ENCODE measurements around the gene CCDC85B. TPM values are rescaled to one million over a fixed set of nuclear protein-coding genes. Genes with fewer than 3 reads are reported as not detected.
A peak's percentile ranks its signal among the peaks of the same experiment; 100 is the strongest.

CCDC85B gene
- total and polyA plus RNA-seq, 2 of the 13 experiments (the other 11 are each of a cell fraction or from before 2014, with no cell fraction given): 8.2 to 19.5 TPM

DNA sequence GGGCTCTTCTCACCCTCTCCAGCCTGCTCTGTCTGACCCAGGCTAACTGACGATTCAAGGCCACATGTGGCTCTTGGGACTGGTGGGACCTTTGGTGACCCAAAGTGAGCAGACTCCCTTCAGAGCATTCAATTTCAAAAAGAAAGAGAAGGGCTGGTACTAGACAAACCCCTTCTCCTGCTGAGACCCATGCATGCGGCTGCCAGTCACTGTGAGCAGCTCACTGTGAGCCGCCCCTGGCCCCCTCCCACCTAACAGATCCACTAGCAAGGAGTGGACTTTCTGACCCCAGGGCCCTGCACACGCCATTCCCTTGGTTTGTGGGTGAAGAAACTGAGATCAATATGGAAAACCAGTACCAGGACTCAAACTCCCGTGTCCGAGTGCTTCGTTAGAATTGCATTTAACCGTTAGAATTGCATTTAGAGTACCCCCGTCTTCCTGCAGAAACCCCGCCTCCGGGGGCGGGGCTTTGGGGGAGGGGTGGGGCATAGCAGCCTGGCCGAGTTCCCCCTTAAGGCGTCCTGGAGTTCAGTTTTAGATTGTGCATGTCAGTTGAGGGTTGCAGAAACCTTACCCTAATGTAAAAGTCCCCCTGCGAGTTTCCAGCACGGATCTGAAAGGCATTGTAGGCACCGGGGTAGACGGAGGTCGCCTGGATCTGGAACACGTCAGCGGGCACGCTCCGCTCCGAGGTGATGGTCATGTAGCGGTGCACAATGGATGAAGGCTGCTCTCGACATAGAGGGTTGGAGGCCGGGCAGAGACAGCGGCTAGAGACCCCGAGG is 23.0 kb upstream of the CCDC85B start:
- Histone ChIP-seq H4K20me1 (ENCODE audit: insufficient read depth, low read length) (no peaks in the 10 kb centered on the region), H3K9me3 (ENCODE audit: low read length) (no peaks in the 10 kb centered on the region), H2AFZ (ENCODE audit: low read length) (no peak overlapping the region), H3K4me1 (ENCODE audit: insufficient read depth, low read length) (peaks cover 24% of the 10 kb centered on the region), H3K36me3 (replicated peaks in 1 of 2; ENCODE audit: control insufficient read depth in 1 of 2, insufficient read depth in 2 of 2, low read length in 2 of 2) (peaks cover 14 to 45% of the 10 kb centered on the region in 2 experiments; a peak in 4 of 5 replicates), H3K9ac (ENCODE audit: insufficient read depth, low read depth, low read length) (no peak overlapping the region), H3K27me3 (ENCODE audit: control insufficient read depth in 1 of 2, insufficient read depth in 2 of 2, low read length in 2 of 2) (no peaks in the 10 kb centered on the region), H3K4me3 (replicated peaks in 1 of 3; ENCODE audit: insufficient read depth in 1 of 3, low read depth in 2 of 3, low read length in 3 of 3) (no peak overlapping the region), H3K79me2 (ENCODE audit: insufficient read depth, low read length) (no peaks in the 10 kb centered on the region), H3K4me2 (ENCODE audit: low read depth, low read length) (no peak overlapping the region), H3K27ac (ENCODE audit: extremely low read length, insufficient read depth, low read length) (no peak overlapping the region)
- ChIA-PET CTCF (ENCODE audit: low intra/inter-chr PET ratio, low total read pairs) (no interaction called here), POLR2A (interaction anchor here (8.9 kb wide), 1 partner anchor 8 kb away, joined by 81 read pairs; the partner anchor contains the start of genes CFL1 and MUS81)
- no peak for FAIRE-seq
- no peak for ATAC-seq
- TF ChIP-seq RBFOX2 (IDR thresholded peaks at IDR 0.05; ENCODE audit: low read depth, low read length): peak; percentile 15
- TF ChIP-seq CCDC6 (CRISPR knock-in tag; IDR thresholded peaks at IDR 0.05): no peak
- TF ChIP-seq ZNF720 (CRISPR knock-in tag; IDR thresholded peaks at IDR 0.05): no peak
- 0 out of 2 replicates have a peak, but pooled peaks have one; percentile 1 for TF ChIP-seq POLR2AphosphoS5 (IDR thresholded peaks at IDR 0.05; ENCODE audit: low read depth, low read length)
- no TSS peak for BruUV-seq (replicated peaks)
- in situ Hi-C loops (cut with HindIII; ENCODE audit: extremely low pct_ligation_motif_present, low pct_unique_long_range_greater_than_20kb): no loop called here
- 89% methylated on average over 29 of the region's 29 CpGs for WGBS (ENCODE audit: low lambda C conversion rate)
- DNase-seq (ENCODE audit: low spot score): no peak
- intact Hi-C loops (cut with micrococcal nuclease; ENCODE audit: unreplicated experiment): no loop called here

- Histone ChIP-seq H3K9ac (ENCODE audit: insufficient read depth, low read depth, low read length) (no peak overlapping the region), H3K4me3 (replicated peaks in 1 of 3; ENCODE audit: insufficient read depth in 1 of 3, low read depth in 2 of 3, low read length in 3 of 3) (no peak overlapping the region), H3K4me1 (ENCODE audit: insufficient read depth, low read length) (peaks cover 22% of the 10 kb centered on the region), H3K9me3 (ENCODE audit: low read length) (no peaks in the 10 kb centered on the region), H4K20me1 (ENCODE audit: insufficient read depth, low read length) (no peaks in the 10 kb centered on the region), H3K4me2 (ENCODE audit: low read depth, low read length) (no peak overlapping the region), H3K27ac (ENCODE audit: extremely low read length, insufficient read depth, low read length) (no peak overlapping the region), H2AFZ (ENCODE audit: low read length) (no peak overlapping the region), H3K79me2 (ENCODE audit: insufficient read depth, low read length) (no peaks in the 10 kb centered on the region), H3K36me3 (replicated peaks in 1 of 2; ENCODE audit: control insufficient read depth in 1 of 2, insufficient read depth in 2 of 2, low read length in 2 of 2) (peaks cover 12 to 38% of the 10 kb centered on the region in 2 experiments; a peak in 4 of 5 replicates), H3K27me3 (ENCODE audit: control insufficient read depth in 1 of 2, insufficient read depth in 2 of 2, low read length in 2 of 2) (no peaks in the 10 kb centered on the region; a peak in 1 of 5 replicates)
- ChIA-PET CTCF (ENCODE audit: low intra/inter-chr PET ratio, low total read pairs) (no interaction called here), POLR2A (interaction anchor here (1.0 to 8.9 kb wide), 3 partner anchors 9 to 156 kb away, joined by 3 to 81 read pairs (median 3); partner anchors contain the start of genes CFL1 and MUS81)
- intact Hi-C loops (cut with micrococcal nuclease; ENCODE audit: unreplicated experiment): no loop called here
- BruUV-seq (replicated peaks): no TSS peak
- in situ Hi-C loops (cut with HindIII; ENCODE audit: extremely low pct_ligation_motif_present, low pct_unique_long_range_greater_than_20kb): no loop called here
- WGBS (ENCODE audit: low lambda C conversion rate): 86% methylated on average over 15 of the region's 19 CpGs
- no peak for FAIRE-seq
- DNase-seq (ENCODE audit: low spot score): no peak
- no peak for ATAC-seq
- TF ChIP-seq ATF6 (CRISPR knock-in tag; conservative IDR thresholded peaks at IDR 0.05) (no peak), NCOA2 (CRISPR knock-in tag; IDR thresholded peaks at IDR 0.05) (no peak), MLX (CRISPR knock-in tag; IDR thresholded peaks at IDR 0.05) (no peak), THAP11 (CRISPR knock-in tag; IDR thresholded peaks at IDR 0.05) (peak; percentile 92), TMF1 (CRISPR knock-in tag; IDR thresholded peaks at IDR 0.05; ENCODE audit: low read depth) (no peak), HNRNPL (IDR thresholded peaks at IDR 0.05; ENCODE audit: low read depth, low read length) (0 out of 2 replicates have a peak, but pooled peaks have one; percentile 34)
Observed at GRCh38 chr11:65868076-65868667, 22.3 kb upstream of the CCDC85B start.

All from HepG2 (cell line).